OCI-LY1 (cell line): ENCODE results near the gene RNU5B-1.

Experiments used
- H2AFZ ChIP-seq: fragments of 200-600 bp; sonication (generic), shearing (Covaris generic); 2 replicates; pipeline ENCODE4 v1.6.0; 2014; ENCODE audit warnings: antibody characterized with exemption, mild to moderate bottlenecking, low read length
- H3F3A ChIP-seq: fragments of 200-600 bp; sonication (generic), shearing (Covaris generic); 2 replicates; pipeline ENCODE4 v1.6.0; 2014; ENCODE audit warnings: mild to moderate bottlenecking, antibody characterized with exemption, low read length, moderate library complexity; ENCODE audit not compliant: insufficient read depth
- H3K27ac ChIP-seq: fragments of 200-600 bp; sonication (generic); 2 replicates; pipeline ENCODE4 v1.5.1; 2014; ENCODE audit warnings: low read length, mixed run types, mild to moderate bottlenecking, low read depth; ENCODE audit not compliant: poor library complexity, severe bottlenecking
- H3K27me3 ChIP-seq: fragments of 200-600 bp; sonication (generic); 2 replicates; pipeline ENCODE4 v1.6.0; 2014; ENCODE audit warnings: antibody characterized with exemption, mild to moderate bottlenecking, low read length, moderate library complexity; ENCODE audit not compliant: insufficient read depth
- H3K36me3 ChIP-seq: fragments of 200-600 bp; sonication (generic); 2 replicates; pipeline ENCODE4 v1.6.1; 2014; ENCODE audit warnings: mild to moderate bottlenecking, antibody characterized with exemption, low read length, moderate library complexity, mixed read lengths; ENCODE audit not compliant: insufficient read depth
- H3K4me1 ChIP-seq: fragments of 200-600 bp; sonication (generic); 2 replicates; pipeline ENCODE4 v1.5.1; 2014; ENCODE audit warnings: mild to moderate bottlenecking, low read length, moderate library complexity; ENCODE audit not compliant: insufficient read depth, severe bottlenecking
- H3K4me2 ChIP-seq: fragments of 200-600 bp; sonication (generic), shearing (Covaris generic); 2 replicates; pipeline ENCODE4 v1.6.1; 2014; ENCODE audit warnings: low read length
- H3K4me3 ChIP-seq: fragments of 200-600 bp; sonication (generic); 2 replicates; pipeline ENCODE4 v1.5.1; 2014; ENCODE audit warnings: low read length, low read depth, mild to moderate bottlenecking, mixed read lengths; ENCODE audit not compliant: poor library complexity, severe bottlenecking
- H3K79me2 ChIP-seq: fragments of 200-600 bp; shearing (Covaris generic); 2 replicates; pipeline ENCODE4 v1.6.1; 2016; ENCODE audit warnings: mixed run types, low read length, mixed read lengths; ENCODE audit not compliant: insufficient read depth
- H3K9ac ChIP-seq: fragments of 200-600 bp; sonication (generic), shearing (Covaris generic); 2 replicates; pipeline ENCODE4 v1.6.1; 2014; ENCODE audit warnings: mild to moderate bottlenecking, low read length, mixed read lengths
- H3K9me2 ChIP-seq: fragments of 200-600 bp; sonication (generic), shearing (Covaris generic); 2 replicates; pipeline ENCODE4 v1.6.1; 2014; ENCODE audit warnings: low read depth, mild to moderate bottlenecking, low read length, mixed read lengths
- H3K9me3 ChIP-seq: fragments of 200-600 bp; shearing (Covaris generic); 2 replicates; pipeline ENCODE4 v1.6.1; 2014; ENCODE audit warnings: low read length, mixed read lengths
- H4K20me1 ChIP-seq: fragments of 200-600 bp; sonication (generic), shearing (Covaris generic); 2 replicates; pipeline ENCODE4 v1.6.0; 2016; ENCODE audit warnings: mild to moderate bottlenecking, low read length; ENCODE audit not compliant: insufficient read depth
- EZH2 ChIP-seq: fragments of 200-600 bp; sonication (generic), shearing (Covaris generic); IDR thresholded peaks from 2 replicates; pipeline ENCODE4 v1.8.0; 2017; ENCODE audit warnings: borderline replicate concordance, mixed run types, mild to moderate bottlenecking, antibody characterized with exemption, low read length, moderate library complexity, mixed read lengths
- TF ChIP-seq, protein P1 (sequence below): fragments of 200-600 bp; sonication (generic), shearing (Covaris generic); IDR thresholded peaks from 2 replicates; pipeline ENCODE4 v1.5.1; 2017; ENCODE audit warnings: mild to moderate bottlenecking, antibody characterized with exemption, low read length, moderate library complexity, mixed read lengths

Gene RNU5B-1

GRCh38 chr15:65263313-65263712 is 41.2 kb upstream of the RNU5B-1 start:
- H3F3A ChIP-seq, result no peaks in the 10 kb centered on the region
- H3K27ac ChIP-seq, result no peak overlapping the region
- no peaks in the 10 kb centered on the region for H3K9me3 ChIP-seq
- no peak overlapping the region for H2AFZ ChIP-seq
- H3K9ac ChIP-seq, result no peak overlapping the region
- TF ChIP-seq EZH2, result no peak
- TF ChIP-seq, protein P1, sequence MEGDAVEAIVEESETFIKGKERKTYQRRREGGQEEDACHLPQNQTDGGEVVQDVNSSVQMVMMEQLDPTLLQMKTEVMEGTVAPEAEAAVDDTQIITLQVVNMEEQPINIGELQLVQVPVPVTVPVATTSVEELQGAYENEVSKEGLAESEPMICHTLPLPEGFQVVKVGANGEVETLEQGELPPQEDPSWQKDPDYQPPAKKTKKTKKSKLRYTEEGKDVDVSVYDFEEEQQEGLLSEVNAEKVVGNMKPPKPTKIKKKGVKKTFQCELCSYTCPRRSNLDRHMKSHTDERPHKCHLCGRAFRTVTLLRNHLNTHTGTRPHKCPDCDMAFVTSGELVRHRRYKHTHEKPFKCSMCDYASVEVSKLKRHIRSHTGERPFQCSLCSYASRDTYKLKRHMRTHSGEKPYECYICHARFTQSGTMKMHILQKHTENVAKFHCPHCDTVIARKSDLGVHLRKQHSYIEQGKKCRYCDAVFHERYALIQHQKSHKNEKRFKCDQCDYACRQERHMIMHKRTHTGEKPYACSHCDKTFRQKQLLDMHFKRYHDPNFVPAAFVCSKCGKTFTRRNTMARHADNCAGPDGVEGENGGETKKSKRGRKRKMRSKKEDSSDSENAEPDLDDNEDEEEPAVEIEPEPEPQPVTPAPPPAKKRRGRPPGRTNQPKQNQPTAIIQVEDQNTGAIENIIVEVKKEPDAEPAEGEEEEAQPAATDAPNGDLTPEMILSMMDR, result no peak
- H3K4me2 ChIP-seq, result no peak overlapping the region
- no peaks in the 10 kb centered on the region for H3K9me2 ChIP-seq
- no peak overlapping the region for H3K4me3 ChIP-seq
- H3K79me2 ChIP-seq, result no peaks in the 10 kb centered on the region
- no peaks in the 10 kb centered on the region for H4K20me1 ChIP-seq
- H3K36me3 ChIP-seq, result peaks cover 33% of the 10 kb centered on the region
- H3K27me3 ChIP-seq, result no peaks in the 10 kb centered on the region
- H3K4me1 ChIP-seq, result no peaks in the 10 kb centered on the region

GRCh38 chr15:65264863-65265430 is 39.5 kb upstream of the RNU5B-1 start:
- Histone ChIP-seq H3K9ac (no peak overlapping the region), H3F3A (no peaks in the 10 kb centered on the region), H3K79me2 (no peaks in the 10 kb centered on the region), H3K27me3 (no peaks in the 10 kb centered on the region), H3K9me3 (no peaks in the 10 kb centered on the region), H3K4me2 (no peak overlapping the region), H4K20me1 (no peaks in the 10 kb centered on the region), H3K27ac (no peak overlapping the region), H2AFZ (no peak overlapping the region), H3K36me3 (peaks cover 17% of the 10 kb centered on the region; the same call in 1 of the 2 replicates), H3K9me2 (no peaks in the 10 kb centered on the region), H3K4me3 (no peak overlapping the region), H3K4me1 (no peaks in the 10 kb centered on the region)
- TF ChIP-seq, protein P1, result no peak
- no peak for TF ChIP-seq EZH2

DNA sequence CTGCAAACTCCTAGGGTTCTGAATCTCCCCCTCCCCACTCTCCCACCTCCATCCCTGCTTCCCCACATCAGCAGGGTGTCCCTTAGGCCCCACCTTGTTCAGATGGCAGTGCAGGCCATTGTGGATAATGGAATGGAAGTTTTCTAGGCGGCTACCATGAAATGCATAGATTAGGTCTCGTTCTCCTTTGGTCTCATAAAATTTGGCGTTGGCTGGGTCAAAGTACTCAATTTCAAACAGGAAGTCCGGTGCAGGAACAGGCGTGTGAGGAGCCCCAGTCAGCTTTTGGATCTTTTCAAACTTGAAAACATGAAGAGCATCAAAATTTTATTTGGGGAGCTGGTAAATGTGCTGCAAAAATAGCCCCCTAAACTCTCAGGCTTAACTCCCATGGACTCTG is 38.0 kb upstream of the RNU5B-1 start:
- H3K27ac ChIP-seq, result no peak overlapping the region
- H3F3A ChIP-seq, result no peaks in the 10 kb centered on the region
- no peak overlapping the region for H3K4me3 ChIP-seq
- no peaks in the 10 kb centered on the region for H3K9me3 ChIP-seq
- no peaks in the 10 kb centered on the region for H3K27me3 ChIP-seq
- no peak overlapping the region for H3K4me2 ChIP-seq
- H3K4me1 ChIP-seq, result no peaks in the 10 kb centered on the region
- no peaks in the 10 kb centered on the region for H4K20me1 ChIP-seq
- TF ChIP-seq EZH2, result no peak
- TF ChIP-seq, protein P1, result no peak
- H3K9me2 ChIP-seq, result no peaks in the 10 kb centered on the region
- no peaks in the 10 kb centered on the region for H3K79me2 ChIP-seq
- H3K36me3 ChIP-seq, result peaks cover 7% of the 10 kb centered on the region; the same call in 1 of the 2 replicates
- no peak overlapping the region for H3K9ac ChIP-seq
- H2AFZ ChIP-seq, result no peak overlapping the region
